Pancreas (tissue), 10 donors: ENCODE measurements around the gene PHLDB1. TPM values are rescaled to one million over a fixed set of nuclear protein-coding genes. Genes with fewer than 3 reads are reported as not detected.

Experiments
- ATAC-seq, 4 donors: fragments of 200-7000 bp; cut with Tn5 transposase; one replicate each; pipeline versions ENCODE4 v1.8.0 to v1.9.1; 2020; ENCODE audit warnings: mild to moderate bottlenecking in 4 of 4, moderate library complexity in 4 of 4
- DNase-seq, 6 donors: peaks; one replicate each; pipeline ENCODE4 v3.0.0-alpha.2; 2020
- FAIRE-seq: peaks from 2 replicates; lab custom pipeline; 2012; peaks lifted over from hg19 to GRCh38; lab: Jason Lieb, UNC
- H3K27ac ChIP-seq, 4 donors: fragments of 200-600 bp; sonication (generic); 1 replicate in 3 of 4; 2 replicates in 1 of 4; pipeline versions ENCODE4 v1.5.0 to v1.8.0; 2020
- H3K27me3 ChIP-seq, 4 donors: fragments of 200-600 bp; one replicate each; pipeline ENCODE4 v1.8.0; 2021
- H3K36me3 ChIP-seq, 3 donors: fragments of 200-600 bp; sonication (generic) in 1 of 3; one replicate each; pipeline versions ENCODE4 v1.5.0 to v1.8.0; 2020 to 2021
- H3K4me1 ChIP-seq, 3 donors: fragments of 200-600 bp; one replicate each; pipeline ENCODE4 v1.8.0; 2021
- H3K4me3 ChIP-seq, 4 donors: fragments of 200-600 bp; sonication (generic) in 2 of 4; one replicate each; pipeline versions ENCODE4 v1.5.0 to v1.8.0; 2020 to 2021
- H3K9me3 ChIP-seq, 4 donors: fragments of 200-600 bp; one replicate each; pipeline ENCODE4 v1.8.0; 2021
- CTCF ChIP-seq, 4 donors: fragments of 200-600 bp; sonication (generic) in 3 of 4; IDR thresholded peaks; one replicate each; pipeline versions ENCODE4 v1.5.0 to v1.8.0; 2021; ENCODE audit warnings: antibody characterized with exemption in 4 of 4
- WGBS, 2 donors: extraction: QIAGEN DNeasy Blood & Tissue Kit; methylation state at CpG; one replicate each; pipeline ENCODE4 v1.1.7; 2013; 5-methylcytosine and 5-hydroxymethylcytosine counted together
- intact Hi-C, 3 donors: fragments of 100-400 bp; cut with DNase I; formaldehyde crosslinking; loops; one replicate each; pipeline versions ENCODE4 v1.11.1 to v1.14.2; 2022
- polyA plus RNA-seq, 2 donors: library from polyadenylated mRNA; stranded (reverse); fragments of 200-250 nt; gene quantifications; one replicate each; pipeline ENCODE4 v1.2.3, GENCODE V29; 2013
- total RNA-seq, 6 donors: library from RNA; stranded (reverse); fragmentation: NEBNext Ultra II Directional in 4 of 6; extraction: Animal tissue kit (Norgen Biotek cat#: 25700) in 4 of 6; gene quantifications; one replicate each; pipeline versions ENCODE4 v1.2.1 to v1.2.4, GENCODE V29; 2021 to 2023
- donor health status: healthy with polysubstance abuse.
- donor health status: DM: no; HTN: no; CAD: no; lungs with moderate emphysema.
- donor health status: DM: no; HTN: no; CAD: no.
- donor health status: control.
- donor health status: control.
- donor health status: Bipolar disorder and iron deficiency.
- donor health status: DM: yes; HTN: yes; CAD: no.
- donor health status: DM: no; HTN: no; CAD: no.
- donor health status: DM: no; HTN: no; CAD: no.
- donor health status: DM: yes; HTN: yes; CAD: no.

PHLDB1 gene
- total and polyA plus RNA-seq, 8 donors: 29.3 to 153 (median 48.0) TPM

GRCh38 chr11:118659314-118659952 lies 52.0 kb downstream of the PHLDB1 start:
- peaks cover 0 to 3% (median 3%) of the 10 kb centered on the region in 3 donors for H3K4me1 ChIP-seq
- H3K27ac ChIP-seq: peak overlapping the region in 1 of 4 donors; percentile 24
- H3K9me3 ChIP-seq: no peaks in the 10 kb centered on the region
- peak; percentile 92 to 97 (median 95) for ATAC-seq
- peak overlapping the region in 1 of 4 donors; percentile 4 for H3K4me3 ChIP-seq
- DNase-seq: peak; percentile 87 to 98 (median 94)
- intact Hi-C loops: loop anchor here in 1 of 3 donors (5.0 kb wide), 1 partner anchor 47 kb away; no protein-coding TSS in a partner anchor
- no peaks in the 10 kb centered on the region for H3K27me3 ChIP-seq
- FAIRE-seq: no peak
- peaks cover 0 to 9% (median 0%) of the 10 kb centered on the region in 3 donors for H3K36me3 ChIP-seq
- 8 to 11% methylated on average over 26 of the region's 26 CpGs for WGBS, 2 donors
- peak; percentile 96 to 98 (median 97) for TF ChIP-seq CTCF (IDR thresholded peaks at IDR 0.05)

- no peak for TF ChIP-seq CTCF (IDR thresholded peaks at IDR 0.05)
- DNase-seq (no peak), ATAC-seq (no peak), FAIRE-seq (no peak)
- 77 to 78% methylated on average over 14 of the region's 14 CpGs for WGBS, 2 donors
- Histone ChIP-seq H3K4me1 (peaks cover 0 to 3% (median 3%) of the 10 kb centered on the region in 3 donors), H3K4me3 (peak overlapping the region in 1 of 4 donors; percentile 4), H3K27ac (no peak overlapping the region), H3K36me3 (peaks cover 0 to 4% (median 0%) of the 10 kb centered on the region in 3 donors), H3K27me3 (no peaks in the 10 kb centered on the region), H3K9me3 (no peaks in the 10 kb centered on the region)
- intact Hi-C loops: loop anchor here in 1 of 3 donors (5.0 kb wide), 1 partner anchor 48 kb away; no protein-coding TSS in a partner anchor
These were observed 52.7 kb downstream of the PHLDB1 start for GRCh38 chr11:118659953-118660680.

DNA sequence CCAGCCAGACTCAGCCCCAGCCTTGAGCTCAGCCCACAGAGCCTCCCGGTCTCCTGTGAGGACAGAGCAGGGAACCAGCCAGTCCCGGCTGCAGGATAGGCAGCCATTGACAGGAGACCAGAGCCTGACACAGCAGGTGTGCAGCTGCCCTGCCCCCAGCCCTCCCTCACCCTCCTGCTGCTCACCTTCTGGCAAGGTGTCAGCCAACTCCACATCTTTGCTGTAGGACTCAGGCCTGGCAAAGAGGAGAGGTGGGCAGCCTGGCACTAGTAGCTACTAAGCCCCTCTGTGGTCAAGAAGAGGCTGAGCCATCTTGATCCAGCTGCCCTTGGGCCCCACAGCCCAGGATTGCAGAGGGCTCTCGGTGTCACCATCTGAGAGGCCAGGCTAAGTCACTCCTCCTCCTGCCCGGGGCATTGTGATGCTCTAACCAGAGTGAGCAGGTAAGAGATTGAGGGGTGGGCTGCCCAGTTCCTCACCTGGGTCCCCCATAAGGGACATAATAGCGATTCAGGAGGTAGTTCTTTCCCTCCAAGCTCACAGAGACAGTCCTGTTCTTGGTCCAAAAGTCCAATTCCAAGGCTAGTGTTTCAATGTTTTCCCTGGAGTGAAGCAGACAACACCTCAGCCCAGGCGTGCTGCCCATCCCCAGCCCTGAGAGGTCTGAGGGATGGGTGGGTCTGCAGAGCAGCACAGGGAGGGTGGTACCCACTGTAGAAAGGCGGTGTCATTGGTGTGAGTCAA lies 53.4 kb downstream of the PHLDB1 start:
- Histone ChIP-seq H3K4me1 (peaks cover 0 to 3% (median 3%) of the 10 kb centered on the region in 3 donors), H3K4me3 (no peak overlapping the region), H3K36me3 (peaks cover 0 to 4% (median 0%) of the 10 kb centered on the region in 3 donors), H3K27me3 (no peaks in the 10 kb centered on the region), H3K9me3 (no peaks in the 10 kb centered on the region), H3K27ac (no peak overlapping the region)
- DNase-seq: peak in 1 of 6 donors; percentile 54
- WGBS, 2 donors: 75 to 86% methylated on average over 7 of the region's 7 CpGs
- ATAC-seq: no peak
- no peak for TF ChIP-seq CTCF (IDR thresholded peaks at IDR 0.05)
- intact Hi-C loops: no loop called here
- no peak for FAIRE-seq

GRCh38 chr11:118661425-118662301 lies 54.2 kb downstream of the PHLDB1 start:
- peaks cover 0 to 3% (median 3%) of the 10 kb centered on the region in 3 donors for H3K4me1 ChIP-seq
- ATAC-seq (no peak), FAIRE-seq (no peak), DNase-seq (peak in 1 of 6 donors; percentile 68)
- peaks cover 0 to 4% (median 0%) of the 10 kb centered on the region in 3 donors for H3K36me3 ChIP-seq
- no peaks in the 10 kb centered on the region for H3K9me3 ChIP-seq
- H3K4me3 ChIP-seq: no peak overlapping the region
- intact Hi-C loops: no loop called here
- WGBS, 2 donors: 83 to 95% methylated on average over 15 to 19 of the region's 19 CpGs
- TF ChIP-seq CTCF (IDR thresholded peaks at IDR 0.05): no peak
- no peaks in the 10 kb centered on the region for H3K27me3 ChIP-seq
- H3K27ac ChIP-seq: no peak overlapping the region
